Esophagus (tissue), 2 donors: ENCODE results near the gene COMP. TPM values are rescaled to one million over a fixed set of nuclear protein-coding genes. Genes with fewer than 3 reads are reported as not detected.

Experiments used
- H3K27ac ChIP-seq, 2 donors: one replicate each; pipeline ENCODE4 v1.5.1; 2013; ENCODE audit warnings: low read depth in 2 of 2, mild to moderate bottlenecking in 2 of 2, inconsistent platforms in 1 of 2, low read length in 1 of 2, moderate library complexity in 1 of 2
- H3K27me3 ChIP-seq, 2 donors: one replicate each; pipeline ENCODE4 v1.6.1; 2013; ENCODE audit warnings: low read length in 2 of 2, control low read depth in 1 of 2, mild to moderate bottlenecking in 1 of 2; ENCODE audit not compliant: insufficient read depth in 2 of 2, control insufficient read depth in 1 of 2
- H3K36me3 ChIP-seq, 2 donors: one replicate each; pipeline ENCODE4 v1.6.1; 2013; ENCODE audit warnings: low read length in 1 of 2; ENCODE audit not compliant: control insufficient read depth in 2 of 2, insufficient read depth in 2 of 2
- H3K4me1 ChIP-seq, 2 donors: one replicate each; pipeline ENCODE4 v1.6.1; 2013; ENCODE audit warnings: low read length in 1 of 2; ENCODE audit not compliant: control insufficient read depth in 2 of 2, insufficient read depth in 2 of 2
- H3K4me3 ChIP-seq, 2 donors: one replicate each; pipeline ENCODE4 v1.5.1; 2013; ENCODE audit warnings: low read length in 2 of 2, mild to moderate bottlenecking in 2 of 2, low read depth in 1 of 2, moderate library complexity in 1 of 2
- H3K9me3 ChIP-seq, 2 donors: one replicate each; pipeline ENCODE4 v1.6.1; 2013; ENCODE audit warnings: mild to moderate bottlenecking in 2 of 2, low read depth in 1 of 2, low read length in 1 of 2, moderate library complexity in 1 of 2; ENCODE audit not compliant: control insufficient read depth in 2 of 2, insufficient read depth in 1 of 2
- WGBS, 2 donors: extraction: QIAGEN DNeasy Blood & Tissue Kit; methylation state at CpG; one replicate each; pipeline ENCODE4 v1.1.7; 2013; 5-methylcytosine and 5-hydroxymethylcytosine counted together
- polyA plus RNA-seq, 2 donors: library from polyadenylated mRNA; stranded (reverse); fragments of 200-250 nt; gene quantifications; one replicate each; pipeline ENCODE4 v1.2.3, GENCODE V29; 2013
- donor health status: healthy with polysubstance abuse.
- donor health status: Bipolar disorder and iron deficiency.

The COMP gene
- polyA plus RNA-seq, 2 donors: 0.71 to 4.0 TPM

- Histone ChIP-seq H3K27ac (peak overlapping the region in 1 of 2 donors; percentile 51), H3K27me3 (no peaks in the 10 kb centered on the region), H3K36me3 (no peaks in the 10 kb centered on the region), H3K4me3 (no peak overlapping the region), H3K4me1 (peaks cover 13 to 44% of the 10 kb centered on the region in 2 donors), H3K9me3 (no peaks in the 10 kb centered on the region)
- WGBS, 2 donors: 50 to 56% methylated on average over 4 of the region's 4 CpGs
These were observed 26.5 kb downstream of the COMP start for GRCh38 chr19:18764591-18765051.

- peak overlapping the region in 1 of 2 donors; percentile 51 for H3K27ac ChIP-seq
- no peak overlapping the region for H3K4me3 ChIP-seq
- 51 to 68% methylated on average over 41 of the region's 41 CpGs for WGBS, 2 donors
- H3K27me3 ChIP-seq: no peaks in the 10 kb centered on the region
- no peaks in the 10 kb centered on the region for H3K36me3 ChIP-seq
- H3K9me3 ChIP-seq: no peaks in the 10 kb centered on the region
- H3K4me1 ChIP-seq: peaks cover 11 to 42% of the 10 kb centered on the region in 2 donors
These were observed 27.2 kb downstream of the COMP start for GRCh38 chr19:18763674-18764590.

GRCh38 chr19:18762125-18763023, 28.7 kb downstream of the COMP start:
- Histone ChIP-seq H3K27me3 (no peaks in the 10 kb centered on the region), H3K4me3 (no peak overlapping the region), H3K4me1 (peaks cover 11 to 42% of the 10 kb centered on the region in 2 donors), H3K27ac (peak overlapping the region; percentile 51 to 62), H3K9me3 (no peaks in the 10 kb centered on the region), H3K36me3 (no peaks in the 10 kb centered on the region)
- WGBS, 2 donors: 30 to 33% methylated on average over 28 to 35 of the region's 35 CpGs

- Histone ChIP-seq H3K9me3 (no peaks in the 10 kb centered on the region), H3K27me3 (no peaks in the 10 kb centered on the region), H3K27ac (peak overlapping the region; percentile 51 to 62), H3K4me1 (peaks cover 11 to 42% of the 10 kb centered on the region in 2 donors), H3K36me3 (no peaks in the 10 kb centered on the region), H3K4me3 (no peak overlapping the region)
- 54 to 64% methylated on average over 16 of the region's 16 CpGs for WGBS, 2 donors
These were observed 29.5 kb downstream of the COMP start for GRCh38 chr19:18761531-18762110.

GRCh38 chr19:18760440-18761383, 30.4 kb downstream of the COMP start:
- H3K4me3 ChIP-seq: no peak overlapping the region
- WGBS, 2 donors: 70 to 80% methylated on average over 25 to 27 of the region's 27 CpGs
- H3K9me3 ChIP-seq: no peaks in the 10 kb centered on the region
- H3K36me3 ChIP-seq: no peaks in the 10 kb centered on the region
- H3K4me1 ChIP-seq: peaks cover 11 to 42% of the 10 kb centered on the region in 2 donors
- no peak overlapping the region for H3K27ac ChIP-seq
- no peaks in the 10 kb centered on the region for H3K27me3 ChIP-seq

- Histone ChIP-seq H3K9me3 (no peaks in the 10 kb centered on the region), H3K27ac (no peak overlapping the region), H3K4me1 (peaks cover 11 to 41% of the 10 kb centered on the region in 2 donors), H3K27me3 (no peaks in the 10 kb centered on the region), H3K36me3 (no peaks in the 10 kb centered on the region), H3K4me3 (no peak overlapping the region)
- WGBS, 2 donors: 60 to 70% methylated on average over 19 to 22 of the region's 22 CpGs
These were observed 31.1 kb downstream of the COMP start for GRCh38 chr19:18759995-18760426.

GRCh38 chr19:18759304-18759994, 31.7 kb downstream of the COMP start:
- H3K36me3 ChIP-seq: no peaks in the 10 kb centered on the region

GRCh38 chr19:18756896-18757295, 34.2 kb downstream of the COMP start:
- H3K4me3 ChIP-seq: no peak overlapping the region
- no peaks in the 10 kb centered on the region for H3K9me3 ChIP-seq
- H3K4me1 ChIP-seq: peaks cover 7 to 14% of the 10 kb centered on the region in 2 donors
- H3K36me3 ChIP-seq: no peaks in the 10 kb centered on the region
- 53 to 70% methylated on average over 16 of the region's 16 CpGs for WGBS, 2 donors
- no peaks in the 10 kb centered on the region for H3K27me3 ChIP-seq
- peak overlapping the region in 1 of 2 donors; percentile 20 for H3K27ac ChIP-seq

More at GRCh38 chr19:18759304-18759994, 31.7 kb downstream of the COMP start:
- H3K27ac ChIP-seq: no peak overlapping the region
- no peaks in the 10 kb centered on the region for H3K27me3 ChIP-seq
- H3K4me3 ChIP-seq: no peak overlapping the region
- H3K4me1 ChIP-seq: peaks cover 11 to 37% of the 10 kb centered on the region in 2 donors
- 67 to 69% methylated on average over 19 of the region's 19 CpGs for WGBS, 2 donors
- H3K9me3 ChIP-seq: no peaks in the 10 kb centered on the region
